Measurements from ENCODE around the gene DHRS11.

DNA sequence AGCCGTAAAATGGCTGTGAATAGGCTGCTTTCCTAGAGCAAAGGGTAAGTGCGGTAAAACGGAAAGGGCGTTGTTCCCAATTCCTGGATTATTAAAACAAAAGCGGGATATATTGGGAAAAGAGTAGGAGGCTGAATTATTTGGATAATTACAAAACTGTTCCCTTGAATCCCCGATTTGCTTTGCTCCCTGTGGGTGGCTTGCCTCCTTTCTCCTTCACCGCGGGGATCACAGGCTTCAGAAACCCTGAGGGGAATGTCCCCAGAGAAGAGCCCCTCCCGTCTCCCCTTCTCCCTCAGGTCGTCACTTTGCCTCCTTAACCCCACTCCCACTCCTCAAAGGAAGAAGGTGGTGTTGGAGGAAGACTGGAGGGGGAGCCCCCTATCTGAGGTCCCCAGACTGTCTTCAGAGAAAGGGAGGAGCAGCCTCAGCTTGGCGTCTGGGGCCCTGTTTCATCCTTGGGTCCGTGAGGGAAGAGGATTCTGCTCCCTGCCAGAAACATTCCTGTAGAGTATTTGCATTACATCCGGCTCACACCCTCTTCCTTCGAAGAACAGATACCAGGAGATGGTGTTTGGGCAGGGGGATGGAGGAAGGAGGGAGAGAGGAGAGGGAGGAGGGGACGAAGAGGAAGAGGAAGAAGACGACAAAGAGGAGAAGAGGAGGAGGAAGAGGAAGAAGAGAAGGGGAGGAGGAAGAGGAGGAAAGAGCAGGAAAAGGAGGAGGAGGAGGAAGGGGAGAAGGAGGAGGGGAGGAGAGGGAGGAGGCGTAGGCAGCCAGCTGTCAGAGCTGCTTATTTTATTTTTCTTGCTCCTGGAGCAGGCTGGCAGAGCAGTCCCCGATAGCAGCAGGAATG, 41.5 kb downstream of the DHRS11 start:
- TF ChIP-seq, protein P1, sequence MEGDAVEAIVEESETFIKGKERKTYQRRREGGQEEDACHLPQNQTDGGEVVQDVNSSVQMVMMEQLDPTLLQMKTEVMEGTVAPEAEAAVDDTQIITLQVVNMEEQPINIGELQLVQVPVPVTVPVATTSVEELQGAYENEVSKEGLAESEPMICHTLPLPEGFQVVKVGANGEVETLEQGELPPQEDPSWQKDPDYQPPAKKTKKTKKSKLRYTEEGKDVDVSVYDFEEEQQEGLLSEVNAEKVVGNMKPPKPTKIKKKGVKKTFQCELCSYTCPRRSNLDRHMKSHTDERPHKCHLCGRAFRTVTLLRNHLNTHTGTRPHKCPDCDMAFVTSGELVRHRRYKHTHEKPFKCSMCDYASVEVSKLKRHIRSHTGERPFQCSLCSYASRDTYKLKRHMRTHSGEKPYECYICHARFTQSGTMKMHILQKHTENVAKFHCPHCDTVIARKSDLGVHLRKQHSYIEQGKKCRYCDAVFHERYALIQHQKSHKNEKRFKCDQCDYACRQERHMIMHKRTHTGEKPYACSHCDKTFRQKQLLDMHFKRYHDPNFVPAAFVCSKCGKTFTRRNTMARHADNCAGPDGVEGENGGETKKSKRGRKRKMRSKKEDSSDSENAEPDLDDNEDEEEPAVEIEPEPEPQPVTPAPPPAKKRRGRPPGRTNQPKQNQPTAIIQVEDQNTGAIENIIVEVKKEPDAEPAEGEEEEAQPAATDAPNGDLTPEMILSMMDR (IDR thresholded peaks at IDR 0.05), result no peak
- no peak for TF ChIP-seq POLR2A (IDR thresholded peaks at IDR 0.05)
